ENCODE results near the gene PTPN18.

- TF ChIP-seq CTCF (IDR thresholded peaks at IDR 0.05; ENCODE audit: low read depth, low read length) (no peak), MAX (IDR thresholded peaks at IDR 0.05; ENCODE audit: low read depth, low read length) (no peak), MYC (IDR thresholded peaks at IDR 0.05; ENCODE audit: low read depth, low read length) (no peak)
These were observed 9.2 kb downstream of the PTPN18 start for GRCh38 chr2:130365075-130365474.
